HepG2 (cell line): Measurements from ENCODE around the gene UBAP1L. TPM values are rescaled to one million over a fixed set of nuclear protein-coding genes. Genes with fewer than 3 reads are reported as not detected.
A peak's percentile ranks its signal among the peaks of the same experiment; 100 is the strongest.

Source experiments
- ATAC-seq: fragments of 200-7000 bp; cut with Tn5 transposase; 3 replicates; pipeline ENCODE4 v1.9.1; 2020; ENCODE audit warnings: mild to moderate bottlenecking, moderate library complexity
- BruUV-seq: library from RNA; stranded (reverse); fragments of 400-500 nt; replicated peaks from 2 replicates; lab custom pipeline; 2021; lab: Mats Ljungman, UMichigan
- CTCF ChIA-PET: fragments of 300-600 bp; formaldehyde crosslinking; extraction: SDS; loops from one replicate; lab custom pipeline; 2021; ENCODE audit warnings: low total read pairs, inconsistent platforms, low intra/inter-chr PET ratio; lab: Yijun Ruan, JAX
- POLR2A ChIA-PET: fragments of 350-600 bp; sonication (Branson Sonifier 250); formaldehyde crosslinking; loops from one replicate; lab custom pipeline; 2020; ENCODE audit warnings: antibody characterized with exemption, inconsistent platforms; lab: Yijun Ruan, JAX
- DNase-seq: peaks from one replicate; pipeline ENCODE4 v3.0.0-alpha.2; 2015; ENCODE audit warnings: low spot score
- FAIRE-seq: peaks from 3 replicates; lab custom pipeline; 2011; peaks lifted over from hg19 to GRCh38; lab: Jason Lieb, UNC
- H2AFZ ChIP-seq: one replicate; pipeline ENCODE4 v1.6.1; 2011; ENCODE audit warnings: low read length, inconsistent platforms
- H3K27ac ChIP-seq: fragments of 300-600 bp; 3 replicates; pipeline ENCODE4 v1.8.0; 2011; ENCODE audit warnings: mixed run types, mild to moderate bottlenecking, mixed read lengths, low read length, inconsistent platforms; ENCODE audit not compliant: insufficient read depth; ENCODE audit errors: extremely low read length
- H3K27me3 ChIP-seq, 2 experiments: fragments of 200-600 bp in 1 of 2; 2 replicates in 1 of 2; 3 replicates in 1 of 2; pipeline versions ENCODE4 v1.6.0 to v1.8.0; 2011; ENCODE audit warnings: low read length in 2 of 2, mild to moderate bottlenecking in 2 of 2, moderate library complexity in 2 of 2, inconsistent platforms in 1 of 2; ENCODE audit not compliant: insufficient read depth in 2 of 2, control insufficient read depth in 1 of 2
- H3K36me3 ChIP-seq, 2 experiments: fragments of 200-600 bp in 1 of 2; replicated peaks in 1 of 2; 2 replicates in 1 of 2; 3 replicates in 1 of 2; pipeline versions ENCODE4 v1.5.1 to v1.8.0; 2011; ENCODE audit warnings: low read length in 2 of 2, inconsistent platforms in 1 of 2; ENCODE audit not compliant: insufficient read depth in 2 of 2, control insufficient read depth in 1 of 2
- H3K4me1 ChIP-seq: 2 replicates; pipeline ENCODE4 v1.5.1; 2012; ENCODE audit warnings: low read length, inconsistent platforms; ENCODE audit not compliant: insufficient read depth
- H3K4me2 ChIP-seq: 2 replicates; pipeline ENCODE4 v1.6.0; 2011; ENCODE audit warnings: low read depth, low read length, inconsistent platforms
- H3K4me3 ChIP-seq, 3 experiments: fragments of 200-600 bp in 1 of 3; sonication (generic), shearing (Covaris generic) in 1 of 3; replicated peaks in 1 of 3; 2 replicates each; pipeline ENCODE4 v1.5.1; 2011 to 2016; ENCODE audit warnings: low read length in 3 of 3, inconsistent platforms in 2 of 3, low read depth in 2 of 3, mild to moderate bottlenecking in 2 of 3, control low read depth in 1 of 3, mixed read lengths in 1 of 3; ENCODE audit not compliant: insufficient read depth in 1 of 3
- H3K79me2 ChIP-seq: one replicate; pipeline ENCODE4 v1.6.1; 2011; ENCODE audit warnings: low read length, inconsistent platforms; ENCODE audit not compliant: insufficient read depth
- H3K9ac ChIP-seq: 2 replicates; pipeline ENCODE4 v1.6.0; 2011; ENCODE audit warnings: mild to moderate bottlenecking, low read depth, low read length, inconsistent platforms; ENCODE audit not compliant: insufficient read depth
- H3K9me3 ChIP-seq: 2 replicates; pipeline ENCODE4 v1.5.1; 2012; ENCODE audit warnings: mild to moderate bottlenecking, low read length
- H4K20me1 ChIP-seq: 2 replicates; pipeline ENCODE4 v1.6.0; 2011; ENCODE audit warnings: inconsistent platforms, mild to moderate bottlenecking, low read length, moderate library complexity; ENCODE audit not compliant: insufficient read depth
- ETS1 ChIP-seq: sonication (generic); formaldehyde crosslinking; IDR thresholded peaks from 2 replicates; pipeline ENCODE4 v1.4.0; 2020; ENCODE audit warnings: missing genetic modification reagents
- GABPB1 ChIP-seq: IDR thresholded peaks from 2 replicates; pipeline ENCODE4 v1.6.1; 2016; ENCODE audit warnings: mild to moderate bottlenecking, missing genetic modification reagents, moderate library complexity, missing compliant biosample characterization
- HNF4G ChIP-seq, 2 experiments: sonication (generic) in 1 of 2; formaldehyde crosslinking in 1 of 2; IDR thresholded peaks; 2 replicates each; pipeline versions ENCODE4 v1.4.0 to v1.6.1; 2011 to 2020; ENCODE audit warnings: borderline replicate concordance in 2 of 2, low read depth in 2 of 2, mild to moderate bottlenecking in 2 of 2, low read length in 1 of 2, missing genetic modification reagents in 1 of 2, moderate library complexity in 1 of 2
- KDM5B ChIP-seq: sonication (generic); formaldehyde crosslinking; IDR thresholded peaks from 2 replicates; pipeline ENCODE4 v1.4.0; 2020; ENCODE audit warnings: missing genetic modification reagents, mild to moderate bottlenecking, borderline replicate concordance
- MLXIP ChIP-seq: sonication (generic); formaldehyde crosslinking; IDR thresholded peaks from 2 replicates; pipeline ENCODE4 v1.9.0; 2021; ENCODE audit warnings: missing genetic modification reagents, borderline replicate concordance
- PRMT3 ChIP-seq: sonication (generic); formaldehyde crosslinking; IDR thresholded peaks from 2 replicates; pipeline ENCODE4 v1.8.1; 2022; ENCODE audit warnings: low read depth, mild to moderate bottlenecking, moderate library complexity, missing genetic modification reagents, borderline replicate concordance
- ZC3H13 ChIP-seq: sonication (generic); formaldehyde crosslinking; IDR thresholded peaks from 2 replicates; pipeline ENCODE4 v1.8.1; 2023; ENCODE audit warnings: mild to moderate bottlenecking, missing genetic modification reagents, moderate library complexity
- ZFY ChIP-seq: sonication (generic); formaldehyde crosslinking; IDR thresholded peaks from 2 replicates; pipeline ENCODE4 v1.4.0; 2020; ENCODE audit warnings: missing genetic modification reagents
- ZNF383 ChIP-seq: sonication (generic); formaldehyde crosslinking; IDR thresholded peaks from 2 replicates; pipeline ENCODE4 v1.4.0; 2020; ENCODE audit warnings: missing genetic modification reagents, mild to moderate bottlenecking, borderline replicate concordance
- ZNF737 ChIP-seq: sonication (generic); formaldehyde crosslinking; IDR thresholded peaks from 2 replicates; pipeline ENCODE4 v1.5.0; 2020; ENCODE audit warnings: missing genetic modification reagents, mild to moderate bottlenecking, borderline replicate concordance
- WGBS: methylation state at CpG from one replicate; pipeline ENCODE4 v1.1.6; 2017; ENCODE audit warnings: low lambda C conversion rate; 5-methylcytosine and 5-hydroxymethylcytosine counted together
- in situ Hi-C: cut with HindIII; loops from 2 replicates; pipeline ENCODE4 v1.10.0; 2017; ENCODE audit warnings: low pct_unique_long_range_greater_than_20kb; ENCODE audit not compliant: extremely low pct_ligation_motif_present
- intact Hi-C: fragments of 100-400 bp; cut with micrococcal nuclease; formaldehyde crosslinking; loops from one replicate; pipeline ENCODE4 v1.10.0; 2022; ENCODE audit not compliant: unreplicated experiment
- polyA plus RNA-seq, 8 experiments: library from polyadenylated mRNA; depleted of rRNA in 3 of 8; stranded (reverse) in 7 of 8; unstranded in 1 of 8; fragments of >200 nt; fragmentation: Illumina TruSeq in 4 of 8; extraction: Trizol in 4 of 8; gene quantifications; 2 replicates each; pipeline versions ENCODE4 v1.2.1 to v1.2.3, GENCODE V29; 2011 to 2016; ENCODE audit warnings: low read depth in 4 of 8, missing spikeins in 1 of 8, mixed read lengths in 1 of 8; ENCODE audit not compliant: insufficient read depth in 1 of 8
- total RNA-seq, 5 experiments: library from RNA; depleted of rRNA; stranded (reverse); fragments of >200 nt; fragmentation: Illumina TruSeq; extraction: Trizol; gene quantifications; 2 replicates each; pipeline ENCODE4 v1.2.3, GENCODE V29; 2016; ENCODE audit warnings: low read depth in 1 of 5
- TF ChIP-seq, protein P1 (sequence below): sonication (generic); formaldehyde crosslinking; IDR thresholded peaks from 2 replicates; pipeline ENCODE4 v1.4.0; 2020; ENCODE audit warnings: missing genetic modification reagents
- TF ChIP-seq, protein P2 (sequence below): sonication (generic); formaldehyde crosslinking; IDR thresholded peaks from 2 replicates; pipeline ENCODE4 v1.4.0; 2020; ENCODE audit warnings: missing genetic modification reagents, borderline replicate concordance

UBAP1L gene
- total and polyA plus RNA-seq, 2 of the 13 experiments (the other 11 are each of a cell fraction or from before 2014, with no cell fraction given): 0.86 to 1.4 TPM

DNA sequence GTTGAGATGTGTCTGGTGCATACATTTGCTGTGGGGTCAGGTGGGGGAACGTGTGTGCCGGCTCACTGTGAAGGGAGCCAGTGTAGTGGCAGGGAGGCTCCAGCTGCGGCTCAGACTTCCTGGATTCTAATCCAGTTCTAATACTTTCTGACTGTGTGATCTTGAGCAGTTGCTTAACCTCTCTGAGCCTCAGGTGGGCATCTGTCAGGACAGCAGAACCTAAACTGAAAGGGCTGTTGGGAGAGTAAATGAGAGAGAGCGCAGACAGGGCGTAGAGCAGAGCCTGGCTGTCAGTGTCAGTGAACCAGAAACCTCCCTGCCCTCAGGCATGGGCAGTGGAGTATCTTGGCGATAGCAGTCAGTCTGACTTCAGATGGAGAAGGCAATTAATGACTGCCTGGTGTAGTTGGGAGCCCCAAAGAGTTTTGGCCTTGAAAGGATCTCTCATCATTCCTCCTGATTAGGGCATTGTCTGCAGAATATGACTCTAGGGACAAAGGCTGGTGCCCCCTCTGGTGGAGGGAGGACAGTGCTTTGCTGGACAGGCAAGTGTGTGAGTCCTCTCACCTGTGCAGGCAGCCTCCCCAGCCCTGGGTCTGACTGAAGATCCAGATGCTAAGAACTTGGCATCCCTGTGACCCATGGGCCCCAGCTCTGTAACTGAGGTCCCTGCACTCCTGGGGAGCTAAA, 28.9 kb downstream of the UBAP1L start:
- ChIA-PET POLR2A (interaction anchor here (1.9 to 4.0 kb wide), 2 partner anchors 30 to 52 kb away, joined by 7 to 27 read pairs; no protein-coding TSS in a partner anchor), CTCF (interaction anchor here (2.2 to 6.7 kb wide), 3 partner anchors 16 to 53 kb away, joined by 10 to 54 read pairs (median 34); no protein-coding TSS in a partner anchor)
- peak overlapping the region; percentile 89 for H3K4me2 ChIP-seq
- no peak overlapping the region for H3K9ac ChIP-seq
- no peaks in the 10 kb centered on the region for H3K79me2 ChIP-seq
- 44% methylated on average over 6 of the region's 6 CpGs for WGBS
- no peak for FAIRE-seq
- DNase-seq: peak; percentile 72
- peaks cover 0 to 21% of the 10 kb centered on the region in 2 experiments; a peak in 2 of 5 replicates for H3K27me3 ChIP-seq
- intact Hi-C loops: loop anchor here (1.0 kb wide), 2 partner anchors 29 to 53 kb away; no protein-coding TSS in a partner anchor
- no peak overlapping the region for H2AFZ ChIP-seq
- no peak overlapping the region; a peak in 1 of 6 replicates for H3K4me3 ChIP-seq
- in situ Hi-C loops: loop anchor here (5.0 to 10.0 kb wide), 2 partner anchors 34 to 51 kb away; no protein-coding TSS in a partner anchor
- H3K9me3 ChIP-seq: no peaks in the 10 kb centered on the region
- H4K20me1 ChIP-seq: no peaks in the 10 kb centered on the region
- no peak overlapping the region for H3K27ac ChIP-seq
- no TSS peak for BruUV-seq
- peaks cover 96% of the 10 kb centered on the region for H3K4me1 ChIP-seq
- no peaks in the 10 kb centered on the region for H3K36me3 ChIP-seq
- ATAC-seq: peak; percentile 76
- TF ChIP-seq ETS1 (CRISPR knock-in tag): no peak
- TF ChIP-seq ZNF383 (CRISPR knock-in tag): no peak
- TF ChIP-seq ZFY (CRISPR knock-in tag): no peak
- no peak for TF ChIP-seq ZNF737
- no peak for TF ChIP-seq PRMT3 (CRISPR knock-in tag)
- no peak for TF ChIP-seq MLXIP
- TF ChIP-seq KDM5B (CRISPR knock-in tag): no peak
- TF ChIP-seq, protein P1, sequence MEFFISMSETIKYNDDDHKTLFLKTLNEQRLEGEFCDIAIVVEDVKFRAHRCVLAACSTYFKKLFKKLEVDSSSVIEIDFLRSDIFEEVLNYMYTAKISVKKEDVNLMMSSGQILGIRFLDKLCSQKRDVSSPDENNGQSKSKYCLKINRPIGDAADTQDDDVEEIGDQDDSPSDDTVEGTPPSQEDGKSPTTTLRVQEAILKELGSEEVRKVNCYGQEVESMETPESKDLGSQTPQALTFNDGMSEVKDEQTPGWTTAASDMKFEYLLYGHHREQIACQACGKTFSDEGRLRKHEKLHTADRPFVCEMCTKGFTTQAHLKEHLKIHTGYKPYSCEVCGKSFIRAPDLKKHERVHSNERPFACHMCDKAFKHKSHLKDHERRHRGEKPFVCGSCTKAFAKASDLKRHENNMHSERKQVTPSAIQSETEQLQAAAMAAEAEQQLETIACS (CRISPR knock-in tag): no peak
- no peak for TF ChIP-seq GABPB1
- TF ChIP-seq, protein P2, sequence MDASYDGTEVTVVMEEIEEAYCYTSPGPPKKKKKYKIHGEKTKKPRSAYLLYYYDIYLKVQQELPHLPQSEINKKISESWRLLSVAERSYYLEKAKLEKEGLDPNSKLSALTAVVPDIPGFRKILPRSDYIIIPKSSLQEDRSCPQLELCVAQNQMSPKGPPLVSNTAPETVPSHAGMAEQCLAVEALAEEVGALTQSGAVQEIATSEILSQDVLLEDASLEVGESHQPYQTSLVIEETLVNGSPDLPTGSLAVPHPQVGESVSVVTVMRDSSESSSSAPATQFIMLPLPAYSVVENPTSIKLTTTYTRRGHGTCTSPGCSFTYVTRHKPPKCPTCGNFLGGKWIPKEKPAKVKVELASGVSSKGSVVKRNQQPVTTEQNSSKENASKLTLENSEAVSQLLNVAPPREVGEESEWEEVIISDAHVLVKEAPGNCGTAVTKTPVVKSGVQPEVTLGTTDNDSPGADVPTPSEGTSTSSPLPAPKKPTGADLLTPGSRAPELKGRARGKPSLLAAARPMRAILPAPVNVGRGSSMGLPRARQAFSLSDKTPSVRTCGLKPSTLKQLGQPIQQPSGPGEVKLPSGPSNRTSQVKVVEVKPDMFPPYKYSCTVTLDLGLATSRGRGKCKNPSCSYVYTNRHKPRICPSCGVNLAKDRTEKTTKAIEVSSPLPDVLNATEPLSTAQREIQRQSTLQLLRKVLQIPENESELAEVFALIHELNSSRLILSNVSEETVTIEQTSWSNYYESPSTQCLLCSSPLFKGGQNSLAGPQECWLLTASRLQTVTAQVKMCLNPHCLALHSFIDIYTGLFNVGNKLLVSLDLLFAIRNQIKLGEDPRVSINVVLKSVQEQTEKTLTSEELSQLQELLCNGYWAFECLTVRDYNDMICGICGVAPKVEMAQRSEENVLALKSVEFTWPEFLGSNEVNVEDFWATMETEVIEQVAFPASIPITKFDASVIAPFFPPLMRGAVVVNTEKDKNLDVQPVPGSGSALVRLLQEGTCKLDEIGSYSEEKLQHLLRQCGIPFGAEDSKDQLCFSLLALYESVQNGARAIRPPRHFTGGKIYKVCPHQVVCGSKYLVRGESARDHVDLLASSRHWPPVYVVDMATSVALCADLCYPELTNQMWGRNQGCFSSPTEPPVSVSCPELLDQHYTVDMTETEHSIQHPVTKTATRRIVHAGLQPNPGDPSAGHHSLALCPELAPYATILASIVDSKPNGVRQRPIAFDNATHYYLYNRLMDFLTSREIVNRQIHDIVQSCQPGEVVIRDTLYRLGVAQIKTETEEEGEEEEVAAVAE (CRISPR knock-in tag): no peak
- no peak for TF ChIP-seq HNF4G (IDR thresholded peaks at IDR 0.05; ENCODE audit: borderline replicate concordance, low read depth, low read length)
- no peak for TF ChIP-seq HNF4G (CRISPR knock-in tag; IDR thresholded peaks at IDR 0.05; ENCODE audit: borderline replicate concordance, low read depth)
- no peak for TF ChIP-seq ZC3H13 (CRISPR knock-in tag)
